ENCODE results near the gene NCAPD2. TPM values are rescaled to one million over a fixed set of nuclear protein-coding genes. Genes with fewer than 3 reads are reported as not detected.
"Not testable (repeated sequence)": the region's sequence is repeated elsewhere in the genome, so short reads cannot be mapped to it uniquely, and the experiment has no call there.

Gene NCAPD2
- total RNA-seq, 2 donors from 2014 or later: 90.3 to 150 TPM

DNA sequence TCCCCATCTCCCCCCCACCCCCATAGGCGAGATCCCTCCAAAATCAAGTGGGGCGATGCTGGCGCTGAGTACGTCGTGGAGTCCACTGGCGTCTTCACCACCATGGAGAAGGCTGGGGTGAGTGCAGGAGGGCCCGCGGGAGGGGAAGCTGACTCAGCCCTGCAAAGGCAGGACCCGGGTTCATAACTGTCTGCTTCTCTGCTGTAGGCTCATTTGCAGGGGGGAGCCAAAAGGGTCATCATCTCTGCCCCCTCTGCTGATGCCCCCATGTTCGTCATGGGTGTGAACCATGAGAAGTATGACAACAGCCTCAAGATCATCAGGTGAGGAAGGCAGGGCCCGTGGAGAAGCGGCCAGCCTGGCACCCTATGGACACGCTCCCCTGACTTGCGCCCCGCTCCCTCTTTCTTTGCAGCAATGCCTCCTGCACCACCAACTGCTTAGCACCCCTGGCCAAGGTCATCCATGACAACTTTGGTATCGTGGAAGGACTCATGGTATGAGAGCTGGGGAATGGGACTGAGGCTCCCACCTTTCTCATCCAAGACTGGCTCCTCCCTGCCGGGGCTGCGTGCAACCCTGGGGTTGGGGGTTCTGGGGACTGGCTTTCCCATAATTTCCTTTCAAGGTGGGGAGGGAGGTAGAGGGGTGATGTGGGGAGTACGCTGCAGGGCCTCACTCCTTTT is 43.1 kb downstream of the NCAPD2 start:
- peaks cover 19% of the 10 kb centered on the region for H3K4me1 ChIP-seq (ENCODE audit: control insufficient read depth, insufficient read depth, low read length)

DNA sequence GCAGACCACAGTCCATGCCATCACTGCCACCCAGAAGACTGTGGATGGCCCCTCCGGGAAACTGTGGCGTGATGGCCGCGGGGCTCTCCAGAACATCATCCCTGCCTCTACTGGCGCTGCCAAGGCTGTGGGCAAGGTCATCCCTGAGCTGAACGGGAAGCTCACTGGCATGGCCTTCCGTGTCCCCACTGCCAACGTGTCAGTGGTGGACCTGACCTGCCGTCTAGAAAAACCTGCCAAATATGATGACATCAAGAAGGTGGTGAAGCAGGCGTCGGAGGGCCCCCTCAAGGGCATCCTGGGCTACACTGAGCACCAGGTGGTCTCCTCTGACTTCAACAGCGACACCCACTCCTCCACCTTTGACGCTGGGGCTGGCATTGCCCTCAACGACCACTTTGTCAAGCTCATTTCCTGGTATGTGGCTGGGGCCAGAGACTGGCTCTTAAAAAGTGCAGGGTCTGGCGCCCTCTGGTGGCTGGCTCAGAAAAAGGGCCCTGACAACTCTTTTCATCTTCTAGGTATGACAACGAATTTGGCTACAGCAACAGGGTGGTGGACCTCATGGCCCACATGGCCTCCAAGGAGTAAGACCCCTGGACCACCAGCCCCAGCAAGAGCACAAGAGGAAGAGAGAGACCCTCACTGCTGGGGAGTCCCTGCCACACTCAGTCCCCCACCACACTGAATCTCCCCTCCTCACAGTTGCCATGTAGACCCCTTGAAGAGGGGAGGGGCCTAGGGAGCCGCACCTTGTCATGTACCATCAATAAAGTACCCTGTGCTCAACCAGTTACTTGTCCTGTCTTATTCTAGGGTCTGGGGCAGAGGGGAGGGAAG is 43.9 kb downstream of the NCAPD2 start:
- not testable (repeated sequence) for H3K4me3 ChIP-seq (ENCODE audit: low read length); H3K9ac ChIP-seq (ENCODE audit: extremely low read depth, low read length, poor library complexity, severe bottlenecking); H3K9me3 ChIP-seq (ENCODE audit: control insufficient read depth, low read length); H3K27me3 Mint-ChIP-seq (ENCODE audit: insufficient read depth); H3K9me3 Mint-ChIP-seq; H3K27ac ChIP-seq (ENCODE audit: low read depth, low read length); H3K27me3 ChIP-seq (ENCODE audit: control insufficient read depth, insufficient read depth, low read length, poor library complexity, severe bottlenecking)
- Histone ChIP-seq H3K36me3 (ENCODE audit: control insufficient read depth, insufficient read depth, low read length) (peaks cover 51% of the 10 kb centered on the region), H3K4me1 (ENCODE audit: control insufficient read depth, insufficient read depth, low read length) (peaks cover 18% of the 10 kb centered on the region)
- peaks cover 49% of the 10 kb centered on the region for H3K4me1 Mint-ChIP-seq
- TF ChIP-seq CTCF (conservative IDR thresholded peaks at IDR 0.05): peak; percentile 100
- H3K36me3 Mint-ChIP-seq (ENCODE audit: low read depth): peaks cover 54% of the 10 kb centered on the region
- 72 to 95% methylated on average over 10 to 16 of the region's 17 CpGs for WGBS, 2 experiments (ENCODE audit: insufficient coverage in 1 of 2, insufficient read length in 1 of 2)
- peak overlapping the region; percentile 96 for H3K4me3 Mint-ChIP-seq
- DNase-seq: peak; percentile 96
- H3K27ac Mint-ChIP-seq: peak overlapping the region; percentile 99

More for the DNA sequence above, 43.1 kb downstream of the NCAPD2 start:
- H3K9me3 ChIP-seq (ENCODE audit: control insufficient read depth, low read length): no peaks in the 10 kb centered on the region
- DNase-seq: peak; percentile 66
- H3K9ac ChIP-seq (ENCODE audit: extremely low read depth, low read length, poor library complexity, severe bottlenecking): no peak overlapping the region
- peak overlapping the region; percentile 96 for H3K4me3 Mint-ChIP-seq
- peaks cover 53% of the 10 kb centered on the region for H3K36me3 Mint-ChIP-seq (ENCODE audit: low read depth)
- no peaks in the 10 kb centered on the region for H3K9me3 Mint-ChIP-seq
- H3K4me3 ChIP-seq (ENCODE audit: low read length): peak overlapping the region; percentile 95
- no peak overlapping the region for H3K27ac ChIP-seq (ENCODE audit: low read depth, low read length)
- H3K4me1 Mint-ChIP-seq: peaks cover 50% of the 10 kb centered on the region
- 93% methylated on average over 9 to 19 of the region's 19 CpGs for WGBS, 2 experiments (ENCODE audit: insufficient coverage in 1 of 2, insufficient read length in 1 of 2)
- H3K36me3 ChIP-seq (ENCODE audit: control insufficient read depth, insufficient read depth, low read length): peaks cover 46% of the 10 kb centered on the region
- H3K27ac Mint-ChIP-seq: peak overlapping the region; percentile 99
- H3K27me3 Mint-ChIP-seq (ENCODE audit: insufficient read depth): no peaks in the 10 kb centered on the region
- H3K27me3 ChIP-seq (ENCODE audit: control insufficient read depth, insufficient read depth, low read length, poor library complexity, severe bottlenecking): no peaks in the 10 kb centered on the region
- TF ChIP-seq CTCF (conservative IDR thresholded peaks at IDR 0.05): no peak

DNA sequence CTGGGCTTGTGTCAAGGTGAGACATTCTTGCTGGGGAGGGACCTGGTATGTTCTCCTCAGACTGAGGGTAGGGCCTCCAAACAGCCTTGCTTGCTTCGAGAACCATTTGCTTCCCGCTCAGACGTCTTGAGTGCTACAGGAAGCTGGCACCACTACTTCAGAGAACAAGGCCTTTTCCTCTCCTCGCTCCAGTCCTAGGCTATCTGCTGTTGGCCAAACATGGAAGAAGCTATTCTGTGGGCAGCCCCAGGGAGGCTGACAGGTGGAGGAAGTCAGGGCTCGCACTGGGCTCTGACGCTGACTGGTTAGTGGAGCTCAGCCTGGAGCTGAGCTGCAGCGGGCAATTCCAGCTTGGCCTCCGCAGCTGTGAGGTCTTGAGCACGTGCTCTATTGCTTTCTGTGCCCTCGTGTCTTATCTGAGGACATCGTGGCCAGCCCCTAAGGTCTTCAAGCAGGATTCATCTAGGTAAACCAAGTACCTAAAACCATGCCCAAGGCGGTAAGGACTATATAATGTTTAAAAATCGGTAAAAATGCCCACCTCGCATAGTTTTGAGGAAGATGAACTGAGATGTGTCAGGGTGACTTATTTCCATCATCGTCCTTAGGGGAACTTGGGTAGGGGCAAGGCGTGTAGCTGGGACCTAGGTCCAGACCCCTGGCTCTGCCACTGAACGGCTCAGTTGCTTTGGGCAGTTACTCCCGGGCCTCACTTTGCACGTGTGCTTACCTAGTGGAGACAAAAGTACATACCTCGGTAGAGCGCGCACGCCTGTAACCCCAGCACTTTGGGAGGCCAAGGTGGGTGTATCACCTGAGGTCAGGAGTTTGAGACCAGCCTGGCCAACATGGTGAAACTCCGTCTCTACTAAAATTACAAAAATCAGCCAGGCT is 44.8 kb downstream of the NCAPD2 start:
- Histone ChIP-seq H3K27me3 (ENCODE audit: control insufficient read depth, insufficient read depth, low read length, poor library complexity, severe bottlenecking) (no peaks in the 10 kb centered on the region), H3K27ac (ENCODE audit: low read depth, low read length) (no peak overlapping the region), H3K9me3 (ENCODE audit: control insufficient read depth, low read length) (no peaks in the 10 kb centered on the region), H3K36me3 (ENCODE audit: control insufficient read depth, insufficient read depth, low read length) (peaks cover 52% of the 10 kb centered on the region), H3K4me1 (ENCODE audit: control insufficient read depth, insufficient read depth, low read length) (peaks cover 18% of the 10 kb centered on the region), H3K4me3 (ENCODE audit: low read length) (no peak overlapping the region), H3K9ac (ENCODE audit: extremely low read depth, low read length, poor library complexity, severe bottlenecking) (no peak overlapping the region)
- H3K4me3 Mint-ChIP-seq: no peak overlapping the region
- 87 to 90% methylated on average over 17 to 24 of the region's 24 CpGs for WGBS, 2 experiments (ENCODE audit: insufficient coverage in 1 of 2, insufficient read length in 1 of 2)
- peak overlapping the region; percentile 99 for H3K27ac Mint-ChIP-seq
- TF ChIP-seq CTCF (conservative IDR thresholded peaks at IDR 0.05): no peak
- H3K27me3 Mint-ChIP-seq (ENCODE audit: insufficient read depth): no peaks in the 10 kb centered on the region
- H3K36me3 Mint-ChIP-seq (ENCODE audit: low read depth): peaks cover 60% of the 10 kb centered on the region
- H3K9me3 Mint-ChIP-seq: peaks cover 2% of the 10 kb centered on the region
- H3K4me1 Mint-ChIP-seq: peaks cover 45% of the 10 kb centered on the region
- peak; percentile 84 for DNase-seq
